H1 (cell line): Measurements from ENCODE around the gene SUSD6. TPM values are rescaled to one million over a fixed set of nuclear protein-coding genes. Genes with fewer than 3 reads are reported as not detected.

Source experiments
- CTCF ChIA-PET: fragments of 300-600 bp; sonication (Branson Sonifier 250); formaldehyde crosslinking; loops from one replicate; lab custom pipeline; 2021; ENCODE audit not compliant: partially characterized antibody; lab: Charles Lee
- POLR2A ChIA-PET: fragments of 300-600 bp; sonication (Branson Sonifier 250); formaldehyde crosslinking; loops from one replicate; lab custom pipeline; 2021; ENCODE audit warnings: inconsistent platforms; ENCODE audit not compliant: partially characterized antibody; lab: Charles Lee
- DNase-seq, 2 experiments: peaks; one replicate each; pipeline versions ENCODE4 v3.0.0 to v3.0.0-alpha.2; 2010 to 2022; ENCODE audit warnings: low spot score in 2 of 2, low read depth in 1 of 2, mixed read lengths in 1 of 2
- FAIRE-seq: peaks from 2 replicates; lab custom pipeline; 2011; peaks lifted over from hg19 to GRCh38; lab: Jason Lieb, UNC
- H2AFZ ChIP-seq: 2 replicates; pipeline ENCODE4 v1.8.1; 2012; ENCODE audit warnings: low read length, inconsistent platforms
- H2AK5ac ChIP-seq: 2 replicates; pipeline ENCODE4 v1.6.1; 2013; ENCODE audit warnings: low read depth, low read length
- H2BK120ac ChIP-seq: replicated peaks from 2 replicates; pipeline ENCODE3; 2013; ENCODE audit warnings: low read depth, low read length, inconsistent platforms
- H2BK12ac ChIP-seq: 2 replicates; pipeline ENCODE4 v1.6.1; 2013; ENCODE audit warnings: low read depth, low read length
- H2BK15ac ChIP-seq: 2 replicates; pipeline ENCODE4 v1.6.1; 2013; ENCODE audit warnings: low read length
- H2BK20ac ChIP-seq: 2 replicates; pipeline ENCODE4 v1.6.1; 2013; ENCODE audit warnings: low read length
- H2BK5ac ChIP-seq: 2 replicates; pipeline ENCODE4 v1.6.1; 2013; ENCODE audit warnings: low read depth, low read length
- H3K14ac ChIP-seq: 2 replicates; pipeline ENCODE4 v1.6.1; 2013; ENCODE audit warnings: inconsistent platforms; ENCODE audit not compliant: insufficient read length
- H3K18ac ChIP-seq: 2 replicates; pipeline ENCODE4 v1.6.1; 2013; ENCODE audit warnings: low read length; ENCODE audit errors: extremely low read depth
- H3K23ac ChIP-seq: 2 replicates; pipeline ENCODE4 v1.6.1; 2013; ENCODE audit warnings: inconsistent platforms; ENCODE audit not compliant: insufficient read length
- H3K23me2 ChIP-seq: 2 replicates; pipeline ENCODE4 v1.6.1; 2013; ENCODE audit warnings: low read depth, low read length
- H3K27ac ChIP-seq: 2 replicates; pipeline ENCODE4 v1.6.1; 2011; ENCODE audit warnings: low read depth, low read length, inconsistent platforms
- H3K27me3 ChIP-seq, 4 experiments: replicated peaks in 1 of 4; 1 replicate in 1 of 4; 2 replicates in 3 of 4; pipeline versions ENCODE4 v1.6.1 to v1.8.1; 2011 to 2013; ENCODE audit warnings: low read length in 3 of 4, mild to moderate bottlenecking in 3 of 4, inconsistent platforms in 2 of 4, mixed read lengths in 2 of 4, moderate library complexity in 1 of 4; ENCODE audit not compliant: control insufficient read depth in 3 of 4, insufficient read depth in 3 of 4; ENCODE audit errors: extremely low read depth in 1 of 4
- H3K36me3 ChIP-seq, 4 experiments: 2 replicates each; pipeline versions ENCODE4 v1.6.1 to v1.8.1; 2011 to 2013; ENCODE audit warnings: mild to moderate bottlenecking in 4 of 4, low read length in 3 of 4, moderate library complexity in 2 of 4, control low read depth in 1 of 4, inconsistent platforms in 1 of 4; ENCODE audit not compliant: insufficient read depth in 4 of 4, control insufficient read depth in 2 of 4
- H3K4ac ChIP-seq: replicated peaks from 2 replicates; pipeline ENCODE3; 2013; ENCODE audit warnings: low read length, low read depth, mixed read lengths, inconsistent platforms; ENCODE audit not compliant: insufficient read length
- H3K4me1 ChIP-seq, 4 experiments: replicated peaks in 1 of 4; 1 replicate in 1 of 4; 2 replicates in 3 of 4; pipeline versions ENCODE4 v1.6.1 to v1.8.1; 2011 to 2013; ENCODE audit warnings: low read length in 3 of 4, inconsistent platforms in 2 of 4, mixed read lengths in 1 of 4; ENCODE audit not compliant: insufficient read depth in 4 of 4, control insufficient read depth in 3 of 4
- H3K4me2 ChIP-seq, 2 experiments: 2 replicates each; pipeline versions ENCODE4 v1.6.1 to v1.8.1; 2011 to 2013; ENCODE audit warnings: low read depth in 2 of 2, low read length in 2 of 2, control low read depth in 1 of 2, inconsistent platforms in 1 of 2, mild to moderate bottlenecking in 1 of 2; ENCODE audit not compliant: insufficient read depth in 1 of 2
- H3K4me3 ChIP-seq, 4 experiments: fragments of 200-600, 300-600 bp in 1 of 4; sonication (generic), shearing (Covaris generic), sonication (Bioruptor Twin) in 1 of 4; 2 replicates each; pipeline versions ENCODE4 v1.5.1 to v1.8.1; 2011 to 2016; ENCODE audit warnings: low read length in 4 of 4, low read depth in 3 of 4, control low read depth in 2 of 4, inconsistent platforms in 2 of 4, mild to moderate bottlenecking in 2 of 4, mixed read lengths in 1 of 4, moderate library complexity in 1 of 4; ENCODE audit not compliant: insufficient read depth in 2 of 4; ENCODE audit errors: extremely low read depth in 1 of 4
- H3K56ac ChIP-seq: replicated peaks from 2 replicates; pipeline ENCODE3; 2013; ENCODE audit warnings: low read depth, mild to moderate bottlenecking, mixed read lengths, low read length, inconsistent platforms; ENCODE audit not compliant: insufficient read length
- H3K79me1 ChIP-seq: 2 replicates; pipeline ENCODE4 v1.6.1; 2013; ENCODE audit warnings: low read depth, low read length, control low read depth
- H3K79me2 ChIP-seq, 2 experiments: 2 replicates each; pipeline versions ENCODE4 v1.6.1 to v1.8.1; 2012 to 2013; ENCODE audit warnings: low read length in 2 of 2, mild to moderate bottlenecking in 2 of 2, inconsistent platforms in 1 of 2; ENCODE audit not compliant: insufficient read depth in 2 of 2, control insufficient read depth in 1 of 2
- H3K9ac ChIP-seq, 4 experiments: replicated peaks in 1 of 4; 1 replicate in 1 of 4; 2 replicates in 3 of 4; pipeline versions ENCODE4 v1.6.1 to v1.8.1; 2011 to 2013; ENCODE audit warnings: low read depth in 3 of 4, low read length in 3 of 4, control low read depth in 2 of 4, mild to moderate bottlenecking in 2 of 4, moderate library complexity in 2 of 4, inconsistent platforms in 1 of 4; ENCODE audit errors: extremely low read depth in 1 of 4
- H3K9me3 ChIP-seq, 2 experiments: 2 replicates each; pipeline versions ENCODE4 v1.6.1 to v1.8.1; 2012 to 2013; ENCODE audit warnings: mild to moderate bottlenecking in 2 of 2, moderate library complexity in 2 of 2, control low read depth in 1 of 2, inconsistent platforms in 1 of 2, low read depth in 1 of 2, low read length in 1 of 2, mixed read lengths in 1 of 2; ENCODE audit not compliant: insufficient read depth in 2 of 2
- H4K20me1 ChIP-seq, 2 experiments: replicated peaks in 1 of 2; 2 replicates each; pipeline versions ENCODE3 to v1.8.1; 2011 to 2013; ENCODE audit warnings: inconsistent platforms in 2 of 2, low read length in 2 of 2, mild to moderate bottlenecking in 1 of 2; ENCODE audit not compliant: insufficient read depth in 2 of 2, control insufficient read depth in 1 of 2
- H4K5ac ChIP-seq: 2 replicates; pipeline ENCODE4 v1.6.1; 2013; ENCODE audit warnings: low read length, low read depth, mixed read lengths, inconsistent platforms; ENCODE audit not compliant: insufficient read length
- H4K8ac ChIP-seq: 2 replicates; pipeline ENCODE4 v1.8.0; 2013; ENCODE audit warnings: mild to moderate bottlenecking, moderate library complexity, low read length, inconsistent platforms; ENCODE audit not compliant: insufficient read depth; ENCODE audit errors: extremely low read depth
- H4K91ac ChIP-seq: replicated peaks from 2 replicates; pipeline ENCODE3; 2013; ENCODE audit warnings: low read length, mixed read lengths, inconsistent platforms; ENCODE audit not compliant: insufficient read length
- ASH2L ChIP-seq: fragments of 200-600, 300-600 bp; sonication (generic); IDR thresholded peaks from one replicate; pipeline ENCODE4 v1.7.1; 2017; ENCODE audit warnings: low read length
- CTBP2 ChIP-seq: IDR thresholded peaks from 2 replicates; pipeline ENCODE4 v1.7.0; 2011; ENCODE audit warnings: borderline replicate concordance, mild to moderate bottlenecking, moderate library complexity, mixed read lengths, low read length; ENCODE audit not compliant: insufficient read depth, insufficient read length
- MAX ChIP-seq: IDR thresholded peaks from 2 replicates; pipeline ENCODE4 v1.6.1; 2012; ENCODE audit warnings: inconsistent platforms
- NRF1 ChIP-seq: IDR thresholded peaks from 2 replicates; pipeline ENCODE4 v1.6.1; 2011; ENCODE audit warnings: mild to moderate bottlenecking, low read depth, low read length, improper control_type of control experiment
- POLR2A ChIP-seq, 2 experiments: IDR thresholded peaks; 1 replicate in 1 of 2; 2 replicates in 1 of 2; pipeline ENCODE4 v1.6.1; 2011; ENCODE audit warnings: low read depth in 2 of 2, low read length in 2 of 2, mild to moderate bottlenecking in 2 of 2; ENCODE audit errors: control extremely low read depth in 1 of 2
- POLR2AphosphoS5 ChIP-seq: IDR thresholded peaks from 2 replicates; pipeline ENCODE4 v1.6.1; 2011; ENCODE audit warnings: low read depth, low read length
- POU5F1 ChIP-seq: IDR thresholded peaks from 2 replicates; pipeline ENCODE4 v1.6.1; 2011; ENCODE audit warnings: low read depth, mild to moderate bottlenecking, low read length, moderate library complexity
- RAD21 ChIP-seq, 2 experiments: IDR thresholded peaks in 1 of 2; conservative IDR thresholded peaks in 1 of 2; 2 replicates each; pipeline ENCODE4 v1.6.1; 2011; ENCODE audit warnings: low read depth in 2 of 2, low read length in 2 of 2, improper control_type of control experiment in 1 of 2, inconsistent platforms in 1 of 2, mild to moderate bottlenecking in 1 of 2, moderate library complexity in 1 of 2
- RBBP5 ChIP-seq: IDR thresholded peaks from 2 replicates; pipeline ENCODE4 v1.7.1; 2012; ENCODE audit warnings: low read depth, mild to moderate bottlenecking, inconsistent platforms, low read length, moderate library complexity, borderline replicate concordance
- RXRA ChIP-seq: IDR thresholded peaks from 2 replicates; pipeline ENCODE4 v1.6.1; 2011; ENCODE audit warnings: low read depth, mild to moderate bottlenecking, low read length, moderate library complexity; ENCODE audit not compliant: insufficient read depth
- SP1 ChIP-seq: IDR thresholded peaks from 2 replicates; pipeline ENCODE4 v1.6.1; 2011; ENCODE audit warnings: low read depth, low read length
- TBP ChIP-seq: IDR thresholded peaks from 2 replicates; pipeline ENCODE4 v1.6.1; 2011; ENCODE audit warnings: low read depth, low read length, improper control_type of control experiment
- WGBS, 2 experiments: shearing (Covaris generic) in 1 of 2; methylation state at CpG; one replicate each; pipeline versions ENCODE4 v1.1.6 to v1.1.7; 2013 to 2015; ENCODE audit warnings: low lambda C conversion rate in 2 of 2, mixed read lengths in 2 of 2, inconsistent platforms in 1 of 2, low coverage in 1 of 2, missing lambda C conversion rate in 1 of 2; ENCODE audit not compliant: insufficient replicate concordance in 2 of 2, insufficient coverage in 1 of 2, insufficient read length in 1 of 2; ENCODE audit errors: extremely low coverage in 1 of 2, missing lambda C conversion rate in 1 of 2; 5-methylcytosine and 5-hydroxymethylcytosine counted together
- polyA plus RNA-seq, 7 experiments: library from polyadenylated mRNA; depleted of rRNA in 3 of 7; stranded (reverse) in 5 of 7; unstranded in 2 of 7; fragments of >200 nt in 5 of 7; fragments of 200-250 nt in 2 of 7; gene quantifications; 1 replicate in 5 of 7; 2 replicates in 1 of 7; 4 replicates in 1 of 7; pipeline versions ENCODE4 v1.2.1 to v1.2.3, GENCODE V29; 2011 to 2013; ENCODE audit warnings: missing spikeins in 2 of 7, mixed read lengths in 2 of 7
- total RNA-seq: library from RNA; stranded (reverse); fragmentation: NEBNext Ultra II Directional; extraction: Animal tissue kit (Norgen Biotek cat#: 25700); gene quantifications from 2 replicates; pipeline ENCODE4 v1.2.1, GENCODE V29; 2021

SUSD6 gene
- total and polyA plus RNA-seq, 2 of the 8 experiments (the other 6 are each of a cell fraction or from before 2014, with no cell fraction given), result 3.0 to 3.8 TPM

GRCh38 chr14:69712599-69713088, 101.2 kb downstream of the SUSD6 start:
- Histone ChIP-seq H3K23me2 (no peaks in the 10 kb centered on the region), H4K20me1 (no peaks in the 10 kb centered on the region), H2AFZ (no peak overlapping the region; the same call in 1 of the 2 replicates), H2BK12ac (peak overlapping the region; percentile 99), H2BK20ac (0 out of 2 replicates have a peak overlapping the region, but pooled peaks have one; percentile 87), H3K79me1 (no peaks in the 10 kb centered on the region), H4K8ac (peak overlapping the region; percentile 26; the same call in 1 of the 2 replicates), H3K4me2 (peak overlapping the region; percentile 54 to 60), H2BK15ac (peak overlapping the region; percentile 24; the same call in 1 of the 2 replicates), H3K27me3 (no peaks in the 10 kb centered on the region), H3K9ac (peak overlapping the region in 2 of 4 experiments; percentile 31 to 51; a peak in 3 of 7 replicates), H3K4me3 (peak overlapping the region in 3 of 4 experiments; percentile 7 to 23 (median 15); a peak in 3 of 8 replicates), H3K79me2 (no peaks in the 10 kb centered on the region), H3K14ac (no peak overlapping the region), H3K18ac (peak overlapping the region; percentile 96), H3K27ac (peak overlapping the region; percentile 96), H3K23ac (no peak overlapping the region), H3K4me1 (peaks cover 16 to 36% (median 28%) of the 10 kb centered on the region in 4 experiments), H4K5ac (peak overlapping the region; percentile 0), H2AK5ac (peak overlapping the region; percentile 54), H4K91ac (peak overlapping the region; percentile 18), H3K4ac (peak overlapping the region; percentile 27), H3K9me3 (no peaks in the 10 kb centered on the region), H3K36me3 (no peaks in the 10 kb centered on the region), H2BK5ac (peak overlapping the region; percentile 99), H2BK120ac (peak overlapping the region; percentile 88), H3K56ac (peak overlapping the region; percentile 27)
- ChIA-PET POLR2A (interaction anchor here (0.7 to 1.2 kb wide), 7 partner anchors 9 to 141 kb away, joined by 3 to 4 read pairs (median 3); partner anchors contain the start of gene SUSD6), CTCF (interaction anchor here (0.7 to 3.9 kb wide), 10 partner anchors 14 to 169 kb away, joined by 3 to 13 read pairs (median 4); no protein-coding TSS in a partner anchor)
- DNase-seq (peak in 1 of 2 experiments; percentile 69), FAIRE-seq (peak; percentile 32)
- WGBS, 2 experiments, result 45% methylated on average over 6 of the region's 6 CpGs; no CpG with 5 or more reads in 1 of the 2 experiments
- TF ChIP-seq RAD21 (IDR thresholded peaks at IDR 0.05 in 1 of 2, conservative IDR thresholded peaks at IDR 0.05 in 1 of 2; ENCODE audit: low read depth in 2 of 2, low read length in 2 of 2) (peak in 1 of 2 experiments; percentile 7; a peak in 1 of 4 replicates), CTBP2 (no peak), MAX (peak; percentile 25; the same call in 1 of the 2 replicates), RBBP5 (peak; percentile 65; the same call in 1 of the 2 replicates), POLR2AphosphoS5 (peak; percentile 32; the same call in 1 of the 2 replicates), NRF1 (no peak), RXRA (no peak), ASH2L (peak; percentile 53), TBP (0 out of 2 replicates have a peak, but pooled peaks have one; percentile 15), SP1 (peak; percentile 52; the same call in 1 of the 2 replicates), POLR2A (IDR thresholded peaks at IDR 0.05; ENCODE audit: control extremely low read depth in 1 of 2, low read depth in 2 of 2, low read length in 2 of 2) (peak in 1 of 2 experiments; percentile 79; a peak in 2 of 3 replicates), POU5F1 (no peak)
